Activated CD4-positive, alpha-beta T cell treated with anti-CD3 and anti-CD28 coated beads, Interleukin-2, Interleukin-6, amounts not matched to agents 100 ng/mL and 50 ng/mL, durations not matched to agents 16 hours and 8 hours (primary cell): ENCODE results near the gene TRIO.

Experiments used
- DNase-seq: peaks from one replicate; pipeline ENCODE4 v3.0.0-alpha.2; 2020

The TRIO gene

DNA sequence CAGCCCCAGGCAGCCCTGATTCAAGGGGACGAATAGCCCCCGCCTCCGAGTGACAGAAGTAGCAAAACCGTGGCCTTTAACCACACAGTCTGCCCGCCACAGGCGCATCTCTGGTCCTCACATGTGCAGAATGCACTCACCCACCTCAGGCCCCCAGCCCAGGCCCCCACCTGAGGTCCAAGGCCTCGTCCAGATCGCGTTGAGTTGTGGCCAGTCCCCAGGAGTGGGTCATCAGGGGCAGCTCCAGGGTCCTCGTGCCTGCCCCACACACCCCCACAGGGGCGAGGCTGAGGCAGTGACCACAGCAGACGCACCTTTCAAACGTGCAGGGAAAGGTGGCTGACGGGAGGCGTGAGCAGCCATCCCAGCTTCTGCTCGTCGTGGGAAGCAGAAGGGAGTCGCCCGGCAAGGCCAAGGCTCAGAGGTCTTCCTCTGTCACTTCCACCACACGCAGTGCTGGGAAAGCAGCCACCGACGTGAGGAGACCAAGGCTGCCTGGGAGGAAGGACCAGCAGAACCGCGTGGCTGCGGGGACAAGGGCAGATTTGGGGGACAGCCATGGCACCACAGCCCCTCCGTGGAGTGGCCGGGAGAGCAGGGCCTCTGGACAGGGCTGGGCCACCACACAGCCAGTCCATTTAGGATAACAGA, 360.7 kb downstream of the TRIO start:
- no peak for DNase-seq

DNA sequence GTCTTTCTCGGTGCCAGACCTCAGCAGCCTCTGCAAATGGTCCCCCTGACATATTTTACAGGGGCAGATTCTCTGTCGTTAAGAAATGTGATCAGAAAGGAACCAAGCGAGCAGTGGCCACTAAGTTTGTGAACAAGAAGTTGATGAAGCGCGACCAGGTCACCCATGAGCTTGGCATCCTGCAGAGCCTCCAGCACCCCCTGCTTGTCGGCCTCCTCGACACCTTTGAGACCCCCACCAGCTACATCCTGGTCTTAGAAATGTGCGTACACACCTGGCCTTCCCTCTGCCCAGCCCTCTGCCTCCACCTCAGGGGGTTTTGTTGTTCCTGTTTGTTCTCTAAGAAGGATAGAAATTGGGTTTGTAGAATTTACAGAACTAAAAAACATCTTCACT, 361.2 kb downstream of the TRIO start:
- DNase-seq: no peak

- no peak for DNase-seq
Observed at GRCh38 chr5:14504816-14505215, 361.7 kb downstream of the TRIO start.

- no peak for DNase-seq
Observed at GRCh38 chr5:14505310-14506139, 362.4 kb downstream of the TRIO start.

DNA sequence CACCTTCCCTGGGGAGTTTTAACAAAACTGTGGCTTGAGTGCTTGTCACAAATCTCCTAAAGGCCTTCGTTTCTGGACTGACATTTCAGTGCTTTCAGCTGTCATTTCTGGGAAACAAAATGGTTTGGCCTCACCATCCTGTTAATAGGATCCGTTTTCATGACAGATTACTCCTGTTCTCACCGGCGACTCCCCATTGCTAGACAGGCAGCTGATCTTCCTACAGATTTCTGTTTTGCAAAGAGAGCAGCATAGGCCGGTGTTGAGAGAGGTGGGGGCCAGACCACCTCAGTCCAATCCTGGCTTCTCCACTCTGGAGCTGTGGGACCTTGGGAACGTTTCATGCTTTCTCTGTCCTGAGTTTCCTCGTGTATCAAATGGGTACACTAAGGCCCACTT, 363.0 kb downstream of the TRIO start:
- DNase-seq: no peak

DNA sequence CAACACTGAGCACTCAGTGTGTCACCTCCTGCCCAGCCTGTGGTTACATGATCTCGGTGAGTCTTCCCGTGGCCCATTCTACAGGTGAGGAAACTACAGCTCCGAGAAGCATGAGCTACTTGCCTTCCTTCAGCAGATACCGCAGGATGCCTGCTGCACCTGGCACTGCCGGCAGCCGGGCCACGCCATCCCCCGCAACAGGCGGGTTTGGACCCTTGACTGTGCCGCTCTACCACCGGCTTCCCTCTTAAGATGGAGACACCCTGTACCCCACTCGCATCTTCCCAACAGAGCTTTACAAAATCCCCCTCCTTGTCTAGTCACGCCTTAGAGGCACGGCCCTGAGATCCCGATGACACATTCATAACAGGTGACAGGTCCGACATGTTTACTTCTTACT, 363.5 kb downstream of the TRIO start:
- DNase-seq: no peak

- no peak for DNase-seq
Observed at GRCh38 chr5:14507156-14507941, 364.2 kb downstream of the TRIO start.

- no peak for DNase-seq
Observed at GRCh38 chr5:14508046-14508445, 364.9 kb downstream of the TRIO start.

- no peak for DNase-seq
Observed at GRCh38 chr5:14509556-14509955, 366.4 kb downstream of the TRIO start.

DNA sequence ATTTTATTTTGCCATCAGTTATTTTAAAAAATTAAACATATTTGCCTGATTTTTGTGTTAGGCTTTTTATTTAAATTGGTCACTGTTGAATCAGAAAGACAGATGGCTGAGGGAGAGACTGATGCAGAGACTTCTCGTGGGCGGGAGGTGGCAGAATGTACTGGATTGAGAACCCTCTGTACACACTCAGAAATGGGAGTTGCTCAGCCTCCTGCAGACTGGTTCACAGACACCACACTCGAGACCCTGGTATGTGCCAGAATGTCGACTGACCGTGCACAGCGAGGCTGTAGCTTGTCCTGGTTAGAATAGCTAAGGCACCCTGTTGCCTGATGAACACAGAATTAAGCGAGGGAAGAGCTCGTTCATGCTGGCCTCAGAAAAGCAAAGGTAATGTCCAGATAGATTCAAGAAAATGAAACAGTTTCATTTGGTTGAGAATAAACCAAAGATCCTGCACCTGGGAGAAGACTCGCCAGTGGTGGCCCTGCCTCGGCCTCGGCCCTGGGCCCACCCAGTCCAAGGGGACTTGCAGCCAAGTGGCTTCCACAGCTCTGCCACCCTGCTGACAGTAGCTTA, 367.1 kb downstream of the TRIO start:
- DNase-seq: no peak

DNA sequence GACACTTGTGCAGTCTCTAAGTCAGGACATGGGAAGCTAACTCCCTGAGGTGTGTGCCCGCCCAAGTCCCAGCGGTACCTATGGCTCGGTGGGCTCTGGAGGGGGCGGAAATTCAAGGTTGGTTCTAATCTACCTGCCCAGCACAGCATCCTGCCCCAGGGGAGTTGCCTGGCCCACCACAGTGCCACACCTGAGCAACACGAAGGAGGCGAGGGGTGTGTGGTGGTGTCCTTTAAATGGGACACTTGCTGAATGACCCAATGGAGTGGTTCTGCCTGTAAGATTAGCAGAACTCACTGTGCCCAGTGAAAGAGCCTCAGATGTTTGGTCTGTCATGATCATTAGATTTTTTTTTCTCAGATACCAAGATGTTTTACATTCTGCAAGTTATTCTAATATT, 367.7 kb downstream of the TRIO start:
- DNase-seq: no peak

GRCh38 chr5:14512574-14512973, 369.4 kb downstream of the TRIO start:
- no peak for DNase-seq

DNA sequence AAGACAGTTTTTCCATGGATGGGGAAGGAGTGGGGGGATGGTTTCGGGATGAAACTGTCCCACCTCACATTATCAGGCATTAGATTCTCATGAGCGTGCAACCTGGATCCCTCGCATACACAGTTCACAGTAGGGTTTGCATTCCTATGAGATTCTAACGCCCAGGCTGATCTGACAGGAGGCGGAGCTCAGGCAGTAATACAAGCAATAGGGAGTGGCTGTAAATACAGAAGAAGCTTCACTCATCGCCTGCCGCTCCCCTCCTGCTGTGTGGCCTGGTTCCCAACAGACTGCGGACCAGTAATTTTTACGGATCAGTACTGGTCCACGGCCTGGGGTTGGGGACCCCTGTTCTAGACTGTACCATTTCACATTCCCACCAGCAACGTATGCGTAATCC, 370.1 kb downstream of the TRIO start:
- DNase-seq: no peak

- DNase-seq: no peak
Observed at GRCh38 chr5:14516901-14517300, 373.8 kb downstream of the TRIO start.

DNA sequence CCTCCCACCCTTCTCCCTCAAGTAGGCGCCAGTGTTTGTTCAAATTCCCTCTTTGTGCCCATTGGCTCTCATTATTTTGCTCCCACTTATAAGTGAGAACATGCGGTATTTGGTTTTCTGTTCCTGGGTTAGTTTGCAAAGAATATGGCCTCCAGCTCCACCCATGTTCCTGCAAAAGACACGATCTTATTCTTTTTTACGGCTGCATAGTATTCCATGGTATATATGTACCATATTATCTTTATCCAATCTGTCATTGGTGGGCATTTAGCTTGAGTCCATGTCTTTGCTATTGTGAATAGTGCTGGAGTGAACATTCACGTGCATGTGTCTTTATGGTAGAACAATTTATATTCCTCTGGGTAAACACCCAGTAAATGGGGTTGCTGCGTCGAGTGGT, 375.5 kb downstream of the TRIO start:
- no peak for DNase-seq

- DNase-seq: no peak
Observed at GRCh38 chr5:14521748-14522147, 378.6 kb downstream of the TRIO start.

DNA sequence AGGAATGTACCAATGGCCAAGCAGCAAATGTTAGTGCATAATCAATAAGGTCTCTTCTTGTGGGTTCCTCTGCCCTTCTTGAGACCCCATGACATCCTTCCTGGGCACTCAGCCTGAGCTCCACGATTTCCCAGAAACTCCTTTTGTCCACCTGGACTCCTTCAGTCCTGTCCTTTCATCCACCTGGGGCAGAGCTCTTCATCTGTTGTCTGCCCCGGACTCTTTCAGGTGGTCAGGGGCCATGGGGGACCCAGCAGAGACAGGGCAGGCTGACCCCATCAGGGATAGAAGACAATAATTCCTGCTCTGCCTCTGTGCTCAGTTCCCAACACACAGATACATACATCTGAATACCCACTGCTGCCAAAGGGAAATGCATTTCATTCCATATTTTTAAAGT, 379.6 kb downstream of the TRIO start:
- no peak for DNase-seq

- DNase-seq: no peak
Observed at GRCh38 chr5:14523243-14524034, 380.3 kb downstream of the TRIO start.

- no peak for DNase-seq
Observed at GRCh38 chr5:14525397-14525796, 382.3 kb downstream of the TRIO start.

DNA sequence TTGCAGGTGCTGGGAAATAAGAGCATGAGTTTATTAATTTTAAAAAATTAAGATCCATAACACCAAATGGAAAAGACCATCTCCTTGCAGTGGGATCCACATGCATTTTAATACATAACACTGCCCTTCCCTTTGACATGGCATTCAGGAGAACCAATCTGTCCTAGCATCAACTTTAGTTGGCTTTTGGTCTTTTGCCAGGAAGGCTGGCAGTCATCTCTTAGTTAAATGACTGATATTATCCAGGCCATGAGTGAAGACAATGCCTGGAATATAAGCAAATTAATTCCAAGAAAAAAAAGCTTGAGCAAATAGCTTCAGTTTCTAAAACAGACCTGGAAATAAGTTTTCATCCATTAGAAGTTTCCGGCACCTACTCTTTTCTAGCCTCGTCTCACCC, 383.4 kb downstream of the TRIO start:
- no peak for DNase-seq

- no peak for DNase-seq
Observed at GRCh38 chr5:14528115-14528514, 385.0 kb downstream of the TRIO start.

DNA sequence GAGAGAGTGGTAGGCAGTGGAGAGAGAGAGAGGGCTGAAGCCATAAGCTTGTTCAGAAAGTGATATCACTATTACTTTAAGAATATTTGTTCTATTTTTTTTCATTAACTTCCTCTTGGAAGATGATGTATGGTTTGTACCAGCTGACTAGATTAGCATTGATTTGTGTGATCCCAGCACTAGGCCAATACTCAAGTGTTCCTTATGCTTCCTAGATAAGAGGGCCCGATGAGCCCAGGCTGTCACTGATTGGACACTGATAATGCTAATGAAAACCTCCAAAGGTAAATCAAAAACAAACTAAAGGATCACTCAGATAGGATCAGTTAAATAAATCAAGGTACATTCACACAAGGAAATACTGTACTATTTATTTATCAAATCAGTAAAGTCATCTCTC, 385.8 kb downstream of the TRIO start:
- DNase-seq: no peak

GRCh38 chr5:14531668-14532067, 388.5 kb downstream of the TRIO start:
- DNase-seq: no peak
